ENCODE results near the gene GOLGA3. TPM values are rescaled to one million over a fixed set of nuclear protein-coding genes. Genes with fewer than 3 reads are reported as not detected.

The GOLGA3 gene
- total and polyA plus RNA-seq, 2 experiments from 2014 or later: 10.3 to 57.8 TPM

- TF ChIP-seq ZNF462 (CRISPR knock-in tag; IDR thresholded peaks at IDR 0.05): no peak
- no peak for TF ChIP-seq ZNF114 (CRISPR knock-in tag; IDR thresholded peaks at IDR 0.05)
- no peak for TF ChIP-seq EZH2 (IDR thresholded peaks at IDR 0.05; ENCODE audit: low read depth, unreplicated experiment)
Measured at GRCh38 chr12:132726386-132726785, 102.3 kb downstream of the GOLGA3 start (continued).

GRCh38 chr12:132724506-132725241 is 104.0 kb downstream of the GOLGA3 start:
- H3K36me3 Mint-ChIP-seq (ENCODE audit: low read depth): peaks cover 88% of the 10 kb centered on the region
- H3K79me2 ChIP-seq (replicated peaks; ENCODE audit: insufficient read depth): peaks cover 6% of the 10 kb centered on the region
- H3K9me3 Mint-ChIP-seq: peaks cover 11% of the 10 kb centered on the region
- peaks cover 19% of the 10 kb centered on the region for H3K36me3 ChIP-seq (ENCODE audit: insufficient read depth)
- H3K4me1 Mint-ChIP-seq: no peaks in the 10 kb centered on the region; the same call in 2 of the 3 replicates
- H3K4me3 ChIP-seq: no peak overlapping the region
- H4K20me1 ChIP-seq (replicated peaks; ENCODE audit: insufficient read depth): peaks cover 21% of the 10 kb centered on the region
- no peak for TF ChIP-seq REST (IDR thresholded peaks at IDR 0.05; ENCODE audit: unreplicated experiment)
- no peak overlapping the region for H3K27ac ChIP-seq (ENCODE audit: low read depth)
- no peak for DNase-seq (ENCODE audit: low spot score)
- H2AFZ ChIP-seq: no peak overlapping the region
- H3K27me3 Mint-ChIP-seq (ENCODE audit: insufficient read depth, low read depth, poor library complexity): peaks cover 30% of the 10 kb centered on the region
- no peaks in the 10 kb centered on the region for H3K4me1 ChIP-seq (ENCODE audit: insufficient read depth)
- H3K9me2 ChIP-seq (ENCODE audit: insufficient read depth): no peaks in the 10 kb centered on the region
- no peak overlapping the region for H3K27ac Mint-ChIP-seq
- H3K4me2 ChIP-seq: no peak overlapping the region
- no peak for ATAC-seq
- H3K4me3 Mint-ChIP-seq: no peak overlapping the region
- no peaks in the 10 kb centered on the region for H3K27me3 ChIP-seq (ENCODE audit: insufficient read depth)
- peaks cover 17% of the 10 kb centered on the region for H3F3A ChIP-seq (replicated peaks; ENCODE audit: low read depth)

All from GM23338 (cell line).